K562 (cell line): ENCODE results near the gene VPS13C. TPM values are rescaled to one million over a fixed set of nuclear protein-coding genes. Genes with fewer than 3 reads are reported as not detected.

Experiments
- ARID1B ChIP-seq: fragments of 450-650 bp; IDR thresholded peaks from 2 replicates; pipeline ENCODE4 v1.6.1; 2016; ENCODE audit warnings: antibody characterized with exemption, mild to moderate bottlenecking, inconsistent platforms
- ARNT ChIP-seq, 2 experiments: fragments of 450-650 bp; IDR thresholded peaks; 2 replicates each; pipeline ENCODE4 v1.6.1; 2016; ENCODE audit warnings: mild to moderate bottlenecking in 1 of 2
- ATF1 ChIP-seq, 2 experiments: fragments of 450-650 bp in 1 of 2; IDR thresholded peaks; 2 replicates each; pipeline ENCODE4 v1.6.1; 2016; ENCODE audit warnings: missing compliant biosample characterization in 1 of 2, missing genetic modification characterization in 1 of 2
- BHLHE40 ChIP-seq: IDR thresholded peaks from 2 replicates; pipeline ENCODE4 v1.6.1; 2011; ENCODE audit warnings: low read length, improper control_type of control experiment
- CBX3 ChIP-seq, 2 experiments: IDR thresholded peaks; 1 replicate in 1 of 2; 2 replicates in 1 of 2; pipeline ENCODE4 v1.6.1; 2012; ENCODE audit warnings: inconsistent platforms in 2 of 2, low read length in 2 of 2, borderline replicate concordance in 1 of 2, control low read depth in 1 of 2
- CHD1 ChIP-seq: fragments of 200-600 bp; sonication (generic); IDR thresholded peaks from one replicate; pipeline ENCODE4 v1.6.1; 2012; ENCODE audit warnings: mild to moderate bottlenecking, moderate library complexity, low read length, inconsistent platforms
- CREM ChIP-seq: IDR thresholded peaks from 2 replicates; pipeline ENCODE4 v1.6.1; 2014; ENCODE audit warnings: antibody characterized with exemption, low read depth
- CTBP1 ChIP-seq: fragments of 450-650 bp; IDR thresholded peaks from 2 replicates; pipeline ENCODE4 v1.6.1; 2016; ENCODE audit warnings: borderline replicate concordance
- DDX20 ChIP-seq: fragments of 450-650 bp; IDR thresholded peaks from 2 replicates; pipeline ENCODE4 v1.6.1; 2016; ENCODE audit warnings: missing genetic modification characterization, low read depth, mild to moderate bottlenecking, missing compliant biosample characterization, moderate library complexity
- E2F3 ChIP-seq: fragments of 250-450 bp; sonication (Bioruptor Pico); IDR thresholded peaks from 2 replicates; pipeline ENCODE4 v1.4.0; 2020; ENCODE audit warnings: mild to moderate bottlenecking
- HNRNPH1 ChIP-seq: fragments of 200-400 bp; formaldehyde crosslinking; optimal IDR thresholded peaks from 2 replicates; pipeline ENCODE3; 2017; ENCODE audit warnings: low read depth, mild to moderate bottlenecking, low read length, moderate library complexity
- IFI16 ChIP-seq: fragments of 250-450 bp; sonication (Bioruptor Pico); IDR thresholded peaks from 2 replicates; pipeline ENCODE4 v2.1.2; 2022; ENCODE audit warnings: mild to moderate bottlenecking, inconsistent platforms
- ILK ChIP-seq: fragments of 450-650 bp; IDR thresholded peaks from 2 replicates; pipeline ENCODE4 v1.6.1; 2016; ENCODE audit warnings: missing genetic modification characterization, low read depth, mild to moderate bottlenecking, missing compliant biosample characterization, moderate library complexity, borderline replicate concordance
- MAFK ChIP-seq: IDR thresholded peaks from 2 replicates; pipeline ENCODE4 v1.6.1; 2011; ENCODE audit warnings: low read length, improper control_type of control experiment
- MEIS2 ChIP-seq: fragments of 450-650 bp; IDR thresholded peaks from 2 replicates; pipeline ENCODE4 v1.6.1; 2014; ENCODE audit warnings: mild to moderate bottlenecking; ENCODE audit not compliant: partially characterized antibody
- NEUROD1 ChIP-seq: fragments of 150-350 bp; IDR thresholded peaks from 2 replicates; pipeline ENCODE4 v1.6.1; 2014; ENCODE audit warnings: borderline replicate concordance, low read length, low read depth; ENCODE audit not compliant: partially characterized antibody
- NFE2 ChIP-seq: IDR thresholded peaks from 2 replicates; pipeline ENCODE4 v1.6.1; 2014; ENCODE audit warnings: antibody characterized with exemption, low read depth
- NRF1 ChIP-seq, 2 experiments: fragments of 450-650 bp; IDR thresholded peaks in 1 of 2; conservative IDR thresholded peaks in 1 of 2; 2 replicates each; pipeline ENCODE4 v1.6.1; 2014; ENCODE audit warnings: mild to moderate bottlenecking in 2 of 2
- RBM25 ChIP-seq: fragments of 200-400 bp; formaldehyde crosslinking; IDR thresholded peaks from 2 replicates; pipeline ENCODE4 v1.6.1; 2018; ENCODE audit warnings: low read length, low read depth, moderate library complexity; ENCODE audit not compliant: severe bottlenecking
- ZBTB17 ChIP-seq: fragments of 450-650 bp; formaldehyde crosslinking; IDR thresholded peaks from 2 replicates; pipeline ENCODE4 v1.4.0; 2020; ENCODE audit warnings: mild to moderate bottlenecking
- ZNF239 ChIP-seq: fragments of 250-450 bp; sonication (Bioruptor Pico); IDR thresholded peaks from 2 replicates; pipeline ENCODE4 v1.4.0; 2020; ENCODE audit warnings: mild to moderate bottlenecking
- ZSCAN29 ChIP-seq: fragments of 450-650 bp; IDR thresholded peaks from 2 replicates; pipeline ENCODE4 v1.6.1; 2017
- polyA plus RNA-seq, 8 experiments: library from polyadenylated mRNA; depleted of rRNA in 4 of 8; stranded (reverse) in 5 of 8; unstranded in 3 of 8; fragments of >200 nt; fragmentation: Nextera tagmentation in 2 of 8; fragmentation: Illumina TruSeq in 1 of 8; extraction: Ambion mirVana in 2 of 8; extraction: Trizol in 1 of 8; gene quantifications; 2 replicates each; pipeline versions ENCODE4 v1.2.1 to v1.2.3, GENCODE V29; 2011 to 2014; ENCODE audit warnings: inconsistent platforms in 1 of 8, missing spikeins in 1 of 8
- total RNA-seq, 7 experiments: library from RNA; depleted of rRNA in 6 of 7; stranded (reverse); fragments of >200 nt in 6 of 7; fragmentation: Illumina TruSeq in 2 of 7; extraction: Trizol in 2 of 7; gene quantifications; 2 replicates each; pipeline versions ENCODE4 v1.2.1 to v1.2.3, GENCODE V29; 2011 to 2021; ENCODE audit warnings: low replicate concordance in 1 of 7
- TF ChIP-seq, protein P1 (sequence below), 2 experiments: fragments of 250-450 bp in 1 of 2; fragments of 450-650 bp in 1 of 2; sonication (Bioruptor Pico) in 1 of 2; IDR thresholded peaks; 2 replicates each; pipeline versions ENCODE4 v1.6.1 to v1.8.0; 2016 to 2021; ENCODE audit warnings: mild to moderate bottlenecking in 2 of 2, moderate library complexity in 2 of 2, missing compliant biosample characterization in 1 of 2, missing genetic modification characterization in 1 of 2
- TF ChIP-seq, protein P2 (sequence below): fragments of 250-450 bp; sonication (Bioruptor Pico); IDR thresholded peaks from 2 replicates; pipeline ENCODE4 v1.4.0; 2020
- TF ChIP-seq, protein P3 (sequence below): fragments of 450-650 bp; formaldehyde crosslinking; IDR thresholded peaks from 2 replicates; pipeline ENCODE4 v1.4.0; 2020; ENCODE audit warnings: mild to moderate bottlenecking, moderate library complexity
- TF ChIP-seq, protein P4 (sequence below): conservative IDR thresholded peaks from 2 replicates; pipeline ENCODE4 v1.6.1; 2011; ENCODE audit warnings: low read depth, mild to moderate bottlenecking, low read length; ENCODE audit not compliant: control insufficient read depth

VPS13C gene
- total and polyA plus RNA-seq, 9 of the 15 experiments (the other 6 are each of a cell fraction or from before 2014, with no cell fraction given): 5.2 to 32.3 (median 15.7) TPM

DNA sequence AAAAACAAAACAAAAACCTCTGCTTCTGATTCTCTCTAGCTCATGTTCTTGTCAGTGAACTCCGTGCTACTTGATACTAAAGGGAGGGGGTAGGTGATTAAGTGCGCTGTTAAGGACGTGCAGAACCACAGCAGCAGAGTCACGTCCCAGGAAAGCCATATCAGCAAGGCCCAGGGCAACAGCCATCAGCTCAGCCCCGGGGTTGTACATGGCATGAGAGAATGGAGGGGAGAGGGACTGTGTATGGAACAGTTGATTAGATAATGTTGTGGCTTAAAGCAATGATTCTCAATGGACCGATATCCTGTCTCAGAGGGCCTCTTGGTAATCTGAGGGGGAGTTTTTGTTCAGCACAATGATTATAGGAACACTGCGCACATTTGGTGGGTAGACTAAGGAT is 34.1 kb upstream of the VPS13C start (continued):
- TF ChIP-seq RBM25: no peak
- no peak for TF ChIP-seq MAFK
- peak; percentile 42; the same call in 1 of the 2 replicates for TF ChIP-seq ZBTB17 (CRISPR knock-in tag)
- TF ChIP-seq E2F3: no peak
- TF ChIP-seq ARID1B: peak; percentile 97
- no peak for TF ChIP-seq ILK (tag)
- peak; percentile 86 to 92; a peak in 3 of 4 replicates for TF ChIP-seq ARNT (IDR thresholded peaks at IDR 0.05)
- TF ChIP-seq CTBP1: peak; percentile 70; the same call in 1 of the 2 replicates
- TF ChIP-seq, protein P1, sequence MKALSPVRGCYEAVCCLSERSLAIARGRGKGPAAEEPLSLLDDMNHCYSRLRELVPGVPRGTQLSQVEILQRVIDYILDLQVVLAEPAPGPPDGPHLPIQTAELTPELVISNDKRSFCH (CRISPR knock-in tag; IDR thresholded peaks at IDR 0.05): no peak
- TF ChIP-seq, protein P1 (tag; IDR thresholded peaks at IDR 0.05): peak; percentile 82
- peak; percentile 88 for TF ChIP-seq BHLHE40
- TF ChIP-seq ZSCAN29: no peak
- TF ChIP-seq ATF1 (CRISPR knock-in tag; IDR thresholded peaks at IDR 0.05): no peak
- peak; percentile 60; the same call in 1 of the 2 replicates for TF ChIP-seq ATF1 (tag; IDR thresholded peaks at IDR 0.05)
- TF ChIP-seq, protein P2, sequence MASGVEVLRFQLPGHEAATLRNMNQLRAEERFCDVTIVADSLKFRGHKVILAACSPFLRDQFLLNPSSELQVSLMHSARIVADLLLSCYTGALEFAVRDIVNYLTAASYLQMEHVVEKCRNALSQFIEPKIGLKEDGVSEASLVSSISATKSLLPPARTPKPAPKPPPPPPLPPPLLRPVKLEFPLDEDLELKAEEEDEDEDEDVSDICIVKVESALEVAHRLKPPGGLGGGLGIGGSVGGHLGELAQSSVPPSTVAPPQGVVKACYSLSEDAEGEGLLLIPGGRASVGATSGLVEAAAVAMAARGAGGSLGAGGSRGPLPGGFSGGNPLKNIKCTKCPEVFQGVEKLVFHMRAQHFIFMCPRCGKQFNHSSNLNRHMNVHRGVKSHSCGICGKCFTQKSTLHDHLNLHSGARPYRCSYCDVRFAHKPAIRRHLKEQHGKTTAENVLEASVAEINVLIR: 0 out of 2 replicates have a peak, but pooled peaks have one; percentile 44
- TF ChIP-seq, protein P3, sequence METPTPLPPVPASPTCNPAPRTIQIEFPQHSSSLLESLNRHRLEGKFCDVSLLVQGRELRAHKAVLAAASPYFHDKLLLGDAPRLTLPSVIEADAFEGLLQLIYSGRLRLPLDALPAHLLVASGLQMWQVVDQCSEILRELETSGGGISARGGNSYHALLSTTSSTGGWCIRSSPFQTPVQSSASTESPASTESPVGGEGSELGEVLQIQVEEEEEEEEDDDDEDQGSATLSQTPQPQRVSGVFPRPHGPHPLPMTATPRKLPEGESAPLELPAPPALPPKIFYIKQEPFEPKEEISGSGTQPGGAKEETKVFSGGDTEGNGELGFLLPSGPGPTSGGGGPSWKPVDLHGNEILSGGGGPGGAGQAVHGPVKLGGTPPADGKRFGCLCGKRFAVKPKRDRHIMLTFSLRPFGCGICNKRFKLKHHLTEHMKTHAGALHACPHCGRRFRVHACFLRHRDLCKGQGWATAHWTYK (CRISPR knock-in tag): peak; percentile 67; the same call in 1 of the 2 replicates
- TF ChIP-seq IFI16: no peak
- peak; percentile 72 for TF ChIP-seq CREM
- TF ChIP-seq NEUROD1: no peak
- TF ChIP-seq DDX20 (tag): no peak
- peak; percentile 73 for TF ChIP-seq MEIS2
- peak; percentile 31; the same call in 1 of the 2 replicates for TF ChIP-seq ZNF239 (CRISPR knock-in tag)
- no peak for TF ChIP-seq CHD1
- TF ChIP-seq NRF1 (conservative IDR thresholded peaks at IDR 0.05 in 1 of 2, IDR thresholded peaks at IDR 0.05 in 1 of 2): peak in 1 of 2 experiments; percentile 12; a peak in 1 of 4 replicates
- peak; percentile 62 for TF ChIP-seq NFE2
- no peak for TF ChIP-seq CBX3 (IDR thresholded peaks at IDR 0.05; ENCODE audit: borderline replicate concordance in 1 of 2, low read length in 2 of 2)
- TF ChIP-seq, protein P4, sequence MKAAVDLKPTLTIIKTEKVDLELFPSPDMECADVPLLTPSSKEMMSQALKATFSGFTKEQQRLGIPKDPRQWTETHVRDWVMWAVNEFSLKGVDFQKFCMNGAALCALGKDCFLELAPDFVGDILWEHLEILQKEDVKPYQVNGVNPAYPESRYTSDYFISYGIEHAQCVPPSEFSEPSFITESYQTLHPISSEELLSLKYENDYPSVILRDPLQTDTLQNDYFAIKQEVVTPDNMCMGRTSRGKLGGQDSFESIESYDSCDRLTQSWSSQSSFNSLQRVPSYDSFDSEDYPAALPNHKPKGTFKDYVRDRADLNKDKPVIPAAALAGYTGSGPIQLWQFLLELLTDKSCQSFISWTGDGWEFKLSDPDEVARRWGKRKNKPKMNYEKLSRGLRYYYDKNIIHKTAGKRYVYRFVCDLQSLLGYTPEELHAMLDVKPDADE: no peak
- no peak for TF ChIP-seq HNRNPH1
